Activated CD4-positive, alpha-beta T cell treated with anti-CD3 and anti-CD28 coated beads, Interleukin-2, amount 10 ng/mL, durations not matched to agents 7 days and 5 days (primary cell): Measurements from ENCODE around the gene UBE2I. TPM values are rescaled to one million over a fixed set of nuclear protein-coding genes. Genes with fewer than 3 reads are reported as not detected.

Experiments
- CTCF ChIA-PET: fragments of 350-600 bp; sonication (Branson Sonifier 250); formaldehyde crosslinking; loops from one replicate; lab custom pipeline; 2021; ENCODE audit warnings: antibody characterized with exemption; lab: Charles Lee
- POLR2A ChIA-PET: fragments of 350-600 bp; sonication (Branson Sonifier 250); formaldehyde crosslinking; loops from one replicate; lab custom pipeline; 2021; ENCODE audit warnings: antibody characterized with exemption; lab: Charles Lee
- DNase-seq: peaks from one replicate; pipeline ENCODE4 v3.0.0-alpha.2; 2020
- H3K27ac Mint-ChIP-seq: one replicate; pipeline ENCODE4 v1.8.0; 2021; ENCODE audit warnings: mild to moderate bottlenecking, moderate library complexity, mixed read lengths
- H3K27me3 Mint-ChIP-seq: one replicate; pipeline ENCODE4 v1.8.0; 2021; ENCODE audit warnings: mixed read lengths
- H3K36me3 Mint-ChIP-seq: one replicate; pipeline ENCODE4 v1.8.0; 2021; ENCODE audit warnings: low read depth, mixed read lengths
- H3K4me1 Mint-ChIP-seq: one replicate; pipeline ENCODE4 v1.8.0; 2021; ENCODE audit warnings: mixed read lengths
- H3K4me3 Mint-ChIP-seq: one replicate; pipeline ENCODE4 v1.8.0; 2021; ENCODE audit warnings: mild to moderate bottlenecking, moderate library complexity, mixed read lengths
- H3K9me3 Mint-ChIP-seq: one replicate; pipeline ENCODE4 v1.8.0; 2021; ENCODE audit warnings: mixed read lengths
- total RNA-seq, 2 experiments: library from RNA; stranded (reverse); gene quantifications; one replicate each; pipeline ENCODE4 v1.2.3, GENCODE V29; 2021

Gene UBE2I
- total RNA-seq, 2 experiments from 2014 or later, result 204 to 222 TPM

- ChIA-PET CTCF (interaction anchor here (0.6 to 3.7 kb wide), 14 partner anchors 7 to 343 kb away, joined by 3 to 18 read pairs (median 4); partner anchors contain the start of genes MAPK8IP3 and UNKL), POLR2A (no interaction called here)
- peaks cover 2% of the 10 kb centered on the region for H3K4me1 Mint-ChIP-seq
- H3K4me3 Mint-ChIP-seq, result no peak overlapping the region
- no peak overlapping the region for H3K27ac Mint-ChIP-seq
- H3K27me3 Mint-ChIP-seq, result no peaks in the 10 kb centered on the region
- DNase-seq, result no peak
- H3K9me3 Mint-ChIP-seq, result no peaks in the 10 kb centered on the region
- peaks cover 11% of the 10 kb centered on the region for H3K36me3 Mint-ChIP-seq
Observed at GRCh38 chr16:1362807-1363206, 53.4 kb downstream of the UBE2I start.

DNA sequence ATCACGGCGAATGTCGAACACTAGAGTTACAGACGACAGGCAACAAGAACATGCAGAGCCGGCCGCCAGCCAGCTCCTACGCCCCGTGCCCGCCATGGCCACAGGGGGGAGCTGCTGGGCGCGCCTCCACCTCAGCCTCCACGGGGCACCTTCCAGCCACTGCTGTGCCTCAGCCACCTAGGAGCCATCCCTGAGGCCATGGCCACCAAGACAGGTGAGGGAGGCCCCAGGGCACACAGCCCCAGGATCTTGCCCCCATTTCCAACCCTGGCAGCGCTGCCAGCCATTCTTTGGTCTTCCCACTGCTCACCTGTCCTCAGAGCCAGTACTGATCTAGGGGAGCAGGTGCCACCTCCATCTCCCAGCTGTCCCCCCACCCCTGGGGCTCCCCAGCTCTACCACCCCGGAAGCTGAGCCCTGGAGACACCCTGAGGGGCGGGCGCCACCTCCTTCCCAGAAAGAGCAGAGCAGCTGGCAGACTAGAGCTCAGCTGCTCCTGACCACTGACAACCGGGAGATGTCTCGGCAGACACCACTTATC lies 54.1 kb downstream of the UBE2I start:
- DNase-seq, result peak; percentile 72
- Mint-ChIP-seq H3K27me3 (no peaks in the 10 kb centered on the region), H3K27ac (no peak overlapping the region), H3K4me3 (no peak overlapping the region), H3K36me3 (peaks cover 11% of the 10 kb centered on the region), H3K4me1 (peaks cover 2% of the 10 kb centered on the region), H3K9me3 (no peaks in the 10 kb centered on the region)
- ChIA-PET CTCF (interaction anchor here (0.6 to 3.7 kb wide), 17 partner anchors 8 to 342 kb away, joined by 3 to 18 read pairs (median 4); partner anchors contain the start of genes MAPK8IP3 and UNKL), POLR2A (no interaction called here)

DNA sequence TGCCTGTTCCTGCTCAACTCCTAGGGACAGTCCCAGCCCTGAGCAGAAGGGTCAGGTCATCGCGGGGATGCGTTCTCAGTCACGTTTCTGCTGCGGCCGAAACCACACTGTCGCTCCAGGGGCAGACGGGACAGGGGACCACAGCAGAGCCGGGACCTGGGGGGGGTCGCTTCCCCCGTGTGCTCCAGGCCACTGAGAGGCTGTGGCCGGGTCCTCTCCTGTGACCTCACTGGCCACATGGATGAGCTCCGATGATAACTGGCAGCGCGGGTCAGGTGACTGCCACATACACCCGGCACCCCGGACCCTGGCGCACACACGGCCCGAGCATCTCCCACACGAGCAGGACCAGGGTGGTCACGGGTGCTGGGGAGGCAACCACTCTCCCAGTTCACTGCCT lies 55.1 kb downstream of the UBE2I start:
- no peak overlapping the region for H3K27ac Mint-ChIP-seq
- no peak for DNase-seq
- no peak overlapping the region for H3K4me3 Mint-ChIP-seq
- no peaks in the 10 kb centered on the region for H3K27me3 Mint-ChIP-seq
- H3K4me1 Mint-ChIP-seq, result peaks cover 2% of the 10 kb centered on the region
- ChIA-PET POLR2A (no interaction called here), CTCF (interaction anchor here (0.9 to 3.7 kb wide), 9 partner anchors 13 to 341 kb away, joined by 3 to 18 read pairs (median 4); partner anchors contain the start of gene MAPK8IP3)
- no peaks in the 10 kb centered on the region for H3K9me3 Mint-ChIP-seq
- peaks cover 13% of the 10 kb centered on the region for H3K36me3 Mint-ChIP-seq

GRCh38 chr16:1366060-1366711 lies 56.8 kb downstream of the UBE2I start:
- Mint-ChIP-seq H3K9me3 (no peaks in the 10 kb centered on the region), H3K27ac (no peak overlapping the region), H3K4me1 (peaks cover 2% of the 10 kb centered on the region), H3K4me3 (no peak overlapping the region), H3K27me3 (no peaks in the 10 kb centered on the region), H3K36me3 (peaks cover 11% of the 10 kb centered on the region)
- DNase-seq, result no peak
- CTCF ChIA-PET, result interaction anchor here (3.7 kb wide), 1 partner anchor 13 kb away, joined by 18 read pairs; no protein-coding TSS in a partner anchor
- POLR2A ChIA-PET, result no interaction called here

DNA sequence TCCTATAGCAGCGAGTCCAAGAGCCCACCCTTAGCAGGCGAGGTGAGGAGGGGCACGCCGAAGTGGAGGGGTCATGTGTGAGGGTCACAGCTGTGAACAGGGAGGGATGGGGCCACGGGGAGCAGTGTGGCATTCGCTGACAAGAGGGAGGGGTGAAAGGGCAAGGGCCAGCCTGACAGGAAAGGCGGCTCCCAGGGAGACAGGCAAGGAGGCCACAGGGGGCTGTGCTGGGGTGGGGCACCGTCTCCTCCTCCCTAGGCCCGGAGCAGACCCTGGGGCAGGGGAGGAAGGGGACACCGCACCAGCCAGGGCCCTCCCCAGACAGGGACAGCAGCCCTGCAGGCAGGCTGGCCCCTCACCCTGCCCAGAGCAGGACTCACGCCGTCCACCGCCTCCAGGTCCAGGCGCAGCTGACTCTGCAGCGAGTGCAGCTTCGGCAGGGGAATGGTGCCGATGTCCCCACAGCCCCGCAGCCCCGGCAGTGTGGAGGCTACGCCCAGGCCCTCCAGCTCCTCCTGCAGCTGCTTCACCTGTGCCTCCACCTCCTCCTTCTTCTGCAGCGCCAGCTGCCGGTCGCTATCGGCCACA lies 57.4 kb downstream of the UBE2I start:
- peaks cover 2% of the 10 kb centered on the region for H3K4me1 Mint-ChIP-seq
- no peak overlapping the region for H3K4me3 Mint-ChIP-seq
- ChIA-PET CTCF (interaction anchor here (3.7 kb wide), 1 partner anchor 12 kb away, joined by 18 read pairs; no protein-coding TSS in a partner anchor), POLR2A (no interaction called here)
- H3K27ac Mint-ChIP-seq, result peak overlapping the region; percentile 38
- no peak for DNase-seq
- H3K9me3 Mint-ChIP-seq, result no peaks in the 10 kb centered on the region
- H3K27me3 Mint-ChIP-seq, result no peaks in the 10 kb centered on the region
- H3K36me3 Mint-ChIP-seq, result peaks cover 11% of the 10 kb centered on the region

GRCh38 chr16:1367486-1368174 lies 58.2 kb downstream of the UBE2I start:
- H3K27me3 Mint-ChIP-seq, result no peaks in the 10 kb centered on the region
- no peak for DNase-seq
- no peak overlapping the region for H3K4me3 Mint-ChIP-seq
- H3K36me3 Mint-ChIP-seq, result peaks cover 11% of the 10 kb centered on the region
- ChIA-PET CTCF (interaction anchor here (0.7 kb wide), 1 partner anchor 24 kb away, joined by 3 read pairs; no protein-coding TSS in a partner anchor), POLR2A (no interaction called here)
- no peak overlapping the region for H3K27ac Mint-ChIP-seq
- no peaks in the 10 kb centered on the region for H3K9me3 Mint-ChIP-seq
- H3K4me1 Mint-ChIP-seq, result peaks cover 2% of the 10 kb centered on the region

- no peaks in the 10 kb centered on the region for H3K4me1 Mint-ChIP-seq
- no peaks in the 10 kb centered on the region for H3K9me3 Mint-ChIP-seq
- POLR2A ChIA-PET, result no interaction called here
Observed at GRCh38 chr16:1371054-1371978, 61.9 kb downstream of the UBE2I start.

DNA sequence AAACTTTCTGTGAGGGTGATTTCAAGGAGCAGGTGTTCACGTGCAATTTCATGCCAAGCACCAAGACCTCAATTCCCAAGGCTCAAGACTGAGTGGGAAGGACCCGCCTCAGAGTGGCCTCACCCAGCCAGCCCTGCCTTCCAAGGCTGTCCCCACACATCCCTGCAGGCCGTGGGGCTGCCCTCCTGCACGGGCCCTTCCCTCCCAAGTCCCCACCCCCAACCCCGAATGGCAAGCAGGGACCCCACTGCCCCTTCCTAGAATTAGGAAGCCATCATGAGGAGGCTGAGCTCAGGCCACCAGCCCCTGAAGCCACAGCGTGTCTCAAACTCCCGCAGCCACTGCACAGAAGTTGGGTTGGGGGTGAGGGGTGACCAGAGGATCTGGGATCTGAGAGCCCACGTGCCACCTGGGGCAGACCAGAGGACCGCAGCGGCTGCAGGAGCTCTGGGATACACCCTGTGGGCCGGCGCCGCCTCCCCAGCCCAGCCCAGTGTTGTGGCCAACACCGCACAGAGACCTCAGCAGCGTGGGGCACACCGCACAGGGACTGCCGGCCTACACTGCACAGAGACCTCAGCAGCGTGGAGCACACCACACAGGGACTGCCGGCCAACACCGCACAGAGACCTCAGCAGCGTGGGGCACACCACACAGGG lies 63.0 kb downstream of the UBE2I start:
- Mint-ChIP-seq H3K27ac (no peak overlapping the region), H3K4me1 (no peaks in the 10 kb centered on the region), H3K9me3 (no peaks in the 10 kb centered on the region), H3K36me3 (peaks cover 3% of the 10 kb centered on the region), H3K4me3 (no peak overlapping the region), H3K27me3 (no peaks in the 10 kb centered on the region)
- ChIA-PET CTCF (interaction anchor here (0.6 to 1.2 kb wide), 2 partner anchors 13 to 124 kb away, joined by 3 read pairs; no protein-coding TSS in a partner anchor), POLR2A (no interaction called here)
- no peak for DNase-seq

More at GRCh38 chr16:1371054-1371978, 61.9 kb downstream of the UBE2I start:
- CTCF ChIA-PET, result interaction anchor here (1.2 kb wide), 1 partner anchor 12 kb away, joined by 3 read pairs; no protein-coding TSS in a partner anchor
- no peaks in the 10 kb centered on the region for H3K27me3 Mint-ChIP-seq
- peaks cover 3% of the 10 kb centered on the region for H3K36me3 Mint-ChIP-seq
- DNase-seq, result no peak
- no peak overlapping the region for H3K27ac Mint-ChIP-seq
- no peak overlapping the region for H3K4me3 Mint-ChIP-seq

GRCh38 chr16:1374418-1375297 lies 65.2 kb downstream of the UBE2I start:
- Mint-ChIP-seq H3K4me3 (no peak overlapping the region), H3K36me3 (peaks cover under 1% of the 10 kb centered on the region), H3K27me3 (no peaks in the 10 kb centered on the region), H3K9me3 (no peaks in the 10 kb centered on the region), H3K4me1 (peaks cover 10% of the 10 kb centered on the region), H3K27ac (no peak overlapping the region)
- ChIA-PET CTCF (no interaction called here), POLR2A (no interaction called here)
- no peak for DNase-seq

DNA sequence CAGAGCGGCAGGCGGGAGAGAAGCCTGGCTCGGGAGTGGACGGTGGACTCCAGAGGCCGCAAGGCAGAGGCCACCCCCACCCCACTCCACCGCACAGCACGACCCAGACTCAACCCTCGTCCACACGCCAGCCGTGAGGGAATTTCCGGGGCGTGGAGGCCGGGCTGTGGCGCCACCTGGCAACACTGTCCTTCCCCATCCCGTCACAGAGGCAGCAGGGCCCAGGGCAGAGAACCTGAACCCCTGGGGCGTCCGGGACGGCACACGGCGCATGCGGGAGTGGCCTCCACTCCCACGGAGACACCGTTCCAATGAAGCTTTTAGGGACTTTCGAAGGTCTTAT lies 65.8 kb downstream of the UBE2I start:
- no peaks in the 10 kb centered on the region for H3K9me3 Mint-ChIP-seq
- peaks cover 2% of the 10 kb centered on the region for H3K36me3 Mint-ChIP-seq
- no peak overlapping the region for H3K4me3 Mint-ChIP-seq
- no peak overlapping the region for H3K27ac Mint-ChIP-seq
- peaks cover 14% of the 10 kb centered on the region for H3K4me1 Mint-ChIP-seq
- ChIA-PET POLR2A (no interaction called here), CTCF (no interaction called here)
- no peak for DNase-seq
- H3K27me3 Mint-ChIP-seq, result no peaks in the 10 kb centered on the region
